Nephron progenitor cell (in vitro differentiated cells): ENCODE data around the gene KRTAP10-8.

Source experiments
- DNase-seq: peaks from one replicate; pipeline ENCODE4 v3.0.0; 2021
- H3K27ac Mint-ChIP-seq: 2 replicates; pipeline ENCODE4 v1.8.0; 2021; ENCODE audit warnings: mild to moderate bottlenecking, moderate library complexity, mixed read lengths
- H3K27me3 Mint-ChIP-seq: 2 replicates; pipeline ENCODE4 v1.8.0; 2021; ENCODE audit warnings: mild to moderate bottlenecking, low read depth, mixed read lengths; ENCODE audit not compliant: poor library complexity
- H3K36me3 Mint-ChIP-seq: 2 replicates; pipeline ENCODE4 v1.8.0; 2021; ENCODE audit warnings: low read depth, mixed read lengths
- H3K4me1 Mint-ChIP-seq: 2 replicates; pipeline ENCODE4 v1.8.0; 2021; ENCODE audit warnings: mixed read lengths
- H3K4me3 Mint-ChIP-seq: 2 replicates; pipeline ENCODE4 v1.8.0; 2021; ENCODE audit warnings: mild to moderate bottlenecking, moderate library complexity, mixed read lengths
- H3K9me3 Mint-ChIP-seq: 2 replicates; pipeline ENCODE4 v1.8.0; 2021; ENCODE audit warnings: mild to moderate bottlenecking, moderate library complexity, mixed read lengths
- TF ChIP-seq, protein P1 (sequence below): fragments of 200-600 bp; sonication (generic); IDR thresholded peaks from 2 replicates; pipeline ENCODE4 v1.5.0; 2021; ENCODE audit warnings: antibody characterized with exemption

Gene KRTAP10-8

DNA sequence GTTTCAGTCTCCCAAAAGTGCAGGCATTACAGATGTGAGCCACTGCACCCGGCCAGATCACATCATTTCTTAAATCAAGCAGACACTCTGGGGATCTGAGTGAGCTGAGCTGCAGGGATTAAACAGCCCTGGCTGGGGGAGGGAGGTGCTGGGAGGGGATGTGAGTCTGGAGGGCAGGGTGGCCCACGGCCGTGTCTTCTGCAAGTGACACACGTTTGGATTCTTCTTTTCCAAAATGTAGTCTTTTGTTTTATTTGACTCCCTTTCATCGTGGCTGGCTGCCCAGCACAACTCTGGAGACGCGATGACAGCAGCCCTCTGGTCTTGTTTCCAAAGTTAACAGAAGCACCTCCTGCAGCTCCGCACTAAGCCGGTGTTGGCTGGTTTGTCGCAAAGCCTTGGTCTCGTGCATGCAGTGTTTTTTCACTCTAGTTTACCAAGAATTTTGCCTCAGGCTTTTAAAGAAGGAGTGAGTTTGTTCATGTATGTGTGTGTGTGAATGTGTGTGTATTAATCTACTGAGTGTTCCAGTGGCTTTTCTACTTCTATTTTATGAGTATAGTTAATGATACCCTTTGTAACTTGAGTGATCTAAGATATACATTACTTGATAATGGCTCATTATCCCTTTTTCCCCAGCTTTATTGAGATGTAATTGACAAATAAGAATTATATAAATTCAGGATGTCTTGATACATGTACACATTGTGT is 28.6 kb upstream of the KRTAP10-8 start:
- Mint-ChIP-seq H3K27ac (no peak overlapping the region), H3K4me1 (peaks cover 9% of the 10 kb centered on the region), H3K4me3 (no peak overlapping the region), H3K9me3 (peaks cover 69% of the 10 kb centered on the region), H3K27me3 (peaks cover 9% of the 10 kb centered on the region), H3K36me3 (peaks cover 5% of the 10 kb centered on the region)
- TF ChIP-seq, protein P1, sequence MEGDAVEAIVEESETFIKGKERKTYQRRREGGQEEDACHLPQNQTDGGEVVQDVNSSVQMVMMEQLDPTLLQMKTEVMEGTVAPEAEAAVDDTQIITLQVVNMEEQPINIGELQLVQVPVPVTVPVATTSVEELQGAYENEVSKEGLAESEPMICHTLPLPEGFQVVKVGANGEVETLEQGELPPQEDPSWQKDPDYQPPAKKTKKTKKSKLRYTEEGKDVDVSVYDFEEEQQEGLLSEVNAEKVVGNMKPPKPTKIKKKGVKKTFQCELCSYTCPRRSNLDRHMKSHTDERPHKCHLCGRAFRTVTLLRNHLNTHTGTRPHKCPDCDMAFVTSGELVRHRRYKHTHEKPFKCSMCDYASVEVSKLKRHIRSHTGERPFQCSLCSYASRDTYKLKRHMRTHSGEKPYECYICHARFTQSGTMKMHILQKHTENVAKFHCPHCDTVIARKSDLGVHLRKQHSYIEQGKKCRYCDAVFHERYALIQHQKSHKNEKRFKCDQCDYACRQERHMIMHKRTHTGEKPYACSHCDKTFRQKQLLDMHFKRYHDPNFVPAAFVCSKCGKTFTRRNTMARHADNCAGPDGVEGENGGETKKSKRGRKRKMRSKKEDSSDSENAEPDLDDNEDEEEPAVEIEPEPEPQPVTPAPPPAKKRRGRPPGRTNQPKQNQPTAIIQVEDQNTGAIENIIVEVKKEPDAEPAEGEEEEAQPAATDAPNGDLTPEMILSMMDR, result no peak
- DNase-seq, result no peak

GRCh38 chr21:44583800-44584147 is 28.1 kb upstream of the KRTAP10-8 start:
- Mint-ChIP-seq H3K36me3 (peaks cover 5% of the 10 kb centered on the region), H3K27me3 (peaks cover 9% of the 10 kb centered on the region), H3K4me1 (peaks cover 9% of the 10 kb centered on the region), H3K4me3 (no peak overlapping the region), H3K27ac (no peak overlapping the region), H3K9me3 (peaks cover 68% of the 10 kb centered on the region)
- TF ChIP-seq, protein P1, result no peak
- DNase-seq, result no peak

DNA sequence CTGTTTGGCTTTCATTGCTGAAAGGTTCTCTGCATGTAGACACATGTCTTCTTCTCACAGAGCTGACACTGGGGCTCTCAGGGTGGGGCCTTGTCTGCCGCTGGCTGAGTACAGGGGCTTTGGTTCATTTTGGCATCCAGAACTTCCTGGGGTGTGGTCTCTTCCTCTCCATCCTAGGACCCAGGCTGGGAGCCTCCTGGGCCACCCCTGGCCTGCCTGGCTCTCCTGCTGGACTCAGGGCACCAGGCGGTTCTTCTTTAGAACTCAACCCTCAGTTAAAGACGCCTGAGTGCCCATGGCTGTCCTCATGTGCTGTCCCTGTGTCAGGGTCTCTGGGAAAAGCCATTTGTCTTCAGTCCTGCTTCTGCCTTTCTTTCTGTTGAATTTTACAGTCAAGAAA is 26.0 kb upstream of the KRTAP10-8 start:
- no peak for DNase-seq
- H3K27me3 Mint-ChIP-seq, result peaks cover 9% of the 10 kb centered on the region
- H3K27ac Mint-ChIP-seq, result no peak overlapping the region
- H3K9me3 Mint-ChIP-seq, result peaks cover 51% of the 10 kb centered on the region
- TF ChIP-seq, protein P1, result no peak
- no peak overlapping the region for H3K4me3 Mint-ChIP-seq
- peaks cover 5% of the 10 kb centered on the region for H3K36me3 Mint-ChIP-seq
- peaks cover 11% of the 10 kb centered on the region for H3K4me1 Mint-ChIP-seq

GRCh38 chr21:44589094-44589493 is 22.8 kb upstream of the KRTAP10-8 start:
- TF ChIP-seq, protein P1, result no peak
- H3K4me3 Mint-ChIP-seq, result no peak overlapping the region
- H3K9me3 Mint-ChIP-seq, result peaks cover 28% of the 10 kb centered on the region
- no peaks in the 10 kb centered on the region for H3K36me3 Mint-ChIP-seq
- peaks cover 6% of the 10 kb centered on the region for H3K27me3 Mint-ChIP-seq
- DNase-seq, result no peak
- H3K27ac Mint-ChIP-seq, result no peak overlapping the region
- H3K4me1 Mint-ChIP-seq, result peaks cover 22% of the 10 kb centered on the region

GRCh38 chr21:44589586-44590305 is 22.1 kb upstream of the KRTAP10-8 start:
- Mint-ChIP-seq H3K4me1 (peaks cover 28% of the 10 kb centered on the region), H3K9me3 (peaks cover 28% of the 10 kb centered on the region), H3K27me3 (peaks cover 6% of the 10 kb centered on the region), H3K36me3 (no peaks in the 10 kb centered on the region), H3K27ac (no peak overlapping the region), H3K4me3 (no peak overlapping the region)
- no peak for DNase-seq
- TF ChIP-seq, protein P1, result no peak
